Naive thymus-derived CD4-positive, alpha-beta T cell (primary cell): ENCODE measurements around the gene JAKMIP2. TPM values are rescaled to one million over a fixed set of nuclear protein-coding genes. Genes with fewer than 3 reads are reported as not detected.
"Not testable (repeated sequence)": the region's sequence is repeated elsewhere in the genome, so short reads cannot be mapped to it uniquely, and the experiment has no call there.

Experiments used
- ATAC-seq: fragments of 150-1000 bp; cut with Tn5 transposase; 2 replicates; pipeline ENCODE4 v1.10.0; 2021; ENCODE audit warnings: mild to moderate bottlenecking, moderate library complexity
- CTCF ChIA-PET: fragments of 350-600 bp; sonication (Branson Sonifier 250); formaldehyde crosslinking; loops from one replicate; lab custom pipeline; 2021; ENCODE audit warnings: antibody characterized with exemption; lab: Charles Lee
- POLR2A ChIA-PET: fragments of 350-600 bp; sonication (Branson Sonifier 250); formaldehyde crosslinking; loops from one replicate; lab custom pipeline; 2021; ENCODE audit warnings: antibody characterized with exemption, inconsistent platforms; lab: Charles Lee
- DNase-seq, 9 donors: peaks; one replicate each; pipeline versions ENCODE4 v3.0.0 to v3.0.0-alpha.2; 2020 to 2022; ENCODE audit warnings: mixed read lengths in 1 of 9
- H3K27ac ChIP-seq: one replicate; pipeline ENCODE4 v1.7.0; 2013; ENCODE audit warnings: mild to moderate bottlenecking, low read depth, low read length, moderate library complexity
- H3K27me3 ChIP-seq, 2 donors: one replicate each; pipeline ENCODE4 v1.7.0; 2013; ENCODE audit warnings: low read length in 2 of 2, mild to moderate bottlenecking in 2 of 2, moderate library complexity in 2 of 2; ENCODE audit not compliant: control insufficient read depth in 2 of 2, insufficient read depth in 2 of 2
- H3K36me3 ChIP-seq, 3 experiments: 1 replicate in 2 of 3; 2 replicates in 1 of 3; pipeline ENCODE4 v1.7.0; 2013; ENCODE audit warnings: low read length in 3 of 3, mild to moderate bottlenecking in 3 of 3, moderate library complexity in 1 of 3; ENCODE audit not compliant: insufficient read depth in 3 of 3, control insufficient read depth in 2 of 3
- H3K4me1 ChIP-seq, 2 donors: one replicate each; pipeline ENCODE4 v1.7.0; 2013; ENCODE audit warnings: low read length in 2 of 2, mild to moderate bottlenecking in 2 of 2, moderate library complexity in 1 of 2; ENCODE audit not compliant: control insufficient read depth in 2 of 2, insufficient read depth in 2 of 2
- H3K4me3 ChIP-seq: 2 replicates; pipeline ENCODE4 v1.7.0; 2013; ENCODE audit warnings: mild to moderate bottlenecking, low read length
- H3K9me3 ChIP-seq, 3 experiments: 1 replicate in 2 of 3; 2 replicates in 1 of 3; pipeline ENCODE4 v1.7.0; 2013; ENCODE audit warnings: low read length in 3 of 3; ENCODE audit not compliant: control insufficient read depth in 2 of 3
- H3K27ac Mint-ChIP-seq, 9 donors: one replicate each; pipeline ENCODE4 v1.8.0; 2020 to 2022; ENCODE audit warnings: mixed read lengths in 9 of 9, mild to moderate bottlenecking in 8 of 9, moderate library complexity in 5 of 9, inconsistent platforms in 2 of 9
- H3K27me3 Mint-ChIP-seq, 5 donors: one replicate each; pipeline ENCODE4 v1.8.0; 2021 to 2022; ENCODE audit warnings: mixed read lengths in 5 of 5, mild to moderate bottlenecking in 1 of 5
- H3K36me3 Mint-ChIP-seq, 5 donors: one replicate each; pipeline ENCODE4 v1.8.0; 2020 to 2022; ENCODE audit warnings: mixed read lengths in 5 of 5, mild to moderate bottlenecking in 3 of 5, inconsistent platforms in 1 of 5
- H3K4me1 Mint-ChIP-seq, 7 donors: one replicate each; pipeline ENCODE4 v1.8.0; 2020 to 2022; ENCODE audit warnings: mixed read lengths in 7 of 7, mild to moderate bottlenecking in 3 of 7, inconsistent platforms in 1 of 7
- H3K4me3 Mint-ChIP-seq, 10 donors: one replicate each; pipeline ENCODE4 v1.8.0; 2020 to 2022; ENCODE audit warnings: mild to moderate bottlenecking in 10 of 10, mixed read lengths in 10 of 10, moderate library complexity in 6 of 10, inconsistent platforms in 2 of 10
- H3K9me3 Mint-ChIP-seq, 11 donors: one replicate each; pipeline ENCODE4 v1.8.0; 2020 to 2022; ENCODE audit warnings: mixed read lengths in 11 of 11, mild to moderate bottlenecking in 4 of 11, inconsistent platforms in 1 of 11, moderate library complexity in 1 of 11
- intact Hi-C, 2 donors: fragments of 100-400 bp; cut with micrococcal nuclease; formaldehyde crosslinking; loops; one replicate each; pipeline ENCODE4 v1.15.1; 2023
- polyA plus RNA-seq, 2 donors: library from polyadenylated mRNA; unstranded; fragments of 300-500 nt; fragmentation: Illumina TruSeq; gene quantifications; one replicate each; pipeline ENCODE4 v1.2.3, GENCODE V29; 2021
- total RNA-seq, 6 experiments: library from RNA in 5 of 6; stranded (reverse) in 5 of 6; gene quantifications; 1 replicate in 5 of 6; 2 replicates in 1 of 6; pipeline ENCODE4 v1.2.3 and lab custom pipeline; 2021 to 2026

Gene JAKMIP2
- total and polyA plus RNA-seq, 7 experiments from 2014 or later = 0.16 to 4.5 (median 0.88) TPM

DNA sequence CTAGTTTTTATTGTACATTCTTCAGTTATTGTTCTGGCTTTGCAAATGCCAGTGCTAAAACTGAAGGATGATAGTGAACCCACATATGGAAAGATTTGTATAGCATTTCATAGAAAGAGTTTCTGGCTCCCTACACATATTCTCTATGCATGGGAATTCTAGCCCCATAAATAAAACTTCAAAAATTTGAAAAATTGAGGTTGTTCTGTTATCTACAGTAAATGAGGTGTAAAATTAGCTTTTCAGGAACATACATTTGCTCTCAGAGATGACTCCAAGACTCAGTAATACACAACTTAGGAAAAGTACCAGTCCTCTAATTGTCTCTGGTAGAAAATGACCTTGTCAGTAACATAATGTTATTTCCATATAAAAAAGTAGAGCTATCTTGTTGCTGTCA is 192.4 kb downstream of the JAKMIP2 start:
- Mint-ChIP-seq H3K27me3 (peaks cover 0 to 8% (median 0%) of the 10 kb centered on the region in 5 donors), H3K4me3 (no peak overlapping the region), H3K36me3 (peaks cover 0 to 4% (median 3%) of the 10 kb centered on the region in 5 donors), H3K27ac (no peak overlapping the region), H3K9me3 (peaks cover 0 to 5% (median 2%) of the 10 kb centered on the region in 11 donors), H3K4me1 (no peaks in the 10 kb centered on the region)
- Histone ChIP-seq H3K4me1 (no peaks in the 10 kb centered on the region), H3K4me3 (no peak overlapping the region), H3K27me3 (no peaks in the 10 kb centered on the region), H3K27ac (no peak overlapping the region), H3K36me3 (no peaks in the 10 kb centered on the region), H3K9me3 (no peaks in the 10 kb centered on the region)
- intact Hi-C loops = no loop called here
- DNase-seq (no peak), ATAC-seq (no peak)
- POLR2A ChIA-PET = no interaction called here
- CTCF ChIA-PET = no interaction called here

DNA sequence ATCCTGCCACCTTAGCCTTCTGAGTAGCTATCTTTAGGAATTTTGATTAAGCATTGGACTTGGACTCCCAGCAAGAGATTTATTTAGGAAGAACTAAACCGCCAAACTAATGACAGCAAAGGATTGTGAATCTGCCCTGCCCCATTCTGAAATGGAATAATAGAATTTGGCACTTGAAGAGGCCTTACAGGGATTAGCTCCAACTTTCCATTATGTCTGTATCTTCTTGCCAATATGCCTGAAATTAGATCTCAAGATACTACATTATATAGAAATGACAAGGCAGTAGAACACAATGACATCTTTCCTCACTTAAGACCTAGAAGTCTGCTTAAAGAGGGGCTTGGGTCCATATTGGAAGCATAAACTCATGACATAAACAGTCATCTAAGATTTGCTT is 195.7 kb downstream of the JAKMIP2 start:
- no peak for DNase-seq
- no peaks in the 10 kb centered on the region for H3K27me3 ChIP-seq
- CTCF ChIA-PET = no interaction called here
- H3K9me3 ChIP-seq = no peaks in the 10 kb centered on the region
- Mint-ChIP-seq H3K36me3 (no peaks in the 10 kb centered on the region), H3K27me3 (no peaks in the 10 kb centered on the region), H3K4me3 (peak overlapping the region in 1 of 10 donors; percentile 3), H3K4me1 (no peaks in the 10 kb centered on the region), H3K27ac (no peak overlapping the region), H3K9me3 (peaks cover 0 to 3% (median 0%) of the 10 kb centered on the region in 11 donors)
- H3K36me3 ChIP-seq = no peaks in the 10 kb centered on the region
- H3K4me1 ChIP-seq = no peaks in the 10 kb centered on the region
- no peak overlapping the region for H3K27ac ChIP-seq
- intact Hi-C loops = no loop called here
- POLR2A ChIA-PET = no interaction called here
- no peak overlapping the region for H3K4me3 ChIP-seq
- no peak for ATAC-seq

DNA sequence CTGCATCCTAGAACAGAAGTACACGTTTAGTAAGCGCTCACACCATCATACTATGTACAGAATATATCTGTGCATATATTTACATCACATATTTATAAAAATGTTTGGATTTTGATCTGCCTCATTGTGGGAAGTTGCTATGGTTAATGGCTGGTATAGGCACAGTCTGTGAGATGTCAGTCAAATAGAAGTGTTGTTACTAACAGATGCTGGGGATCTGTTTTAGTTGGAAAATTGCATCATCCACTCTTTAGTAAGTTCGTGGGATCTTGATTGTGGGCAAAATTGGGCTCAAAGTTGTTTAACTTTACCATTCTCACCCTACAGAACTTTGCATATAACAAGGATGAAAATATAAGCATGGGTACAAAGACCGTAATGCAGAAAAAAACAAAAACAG is 196.3 kb downstream of the JAKMIP2 start:
- Mint-ChIP-seq H3K36me3 (no peaks in the 10 kb centered on the region), H3K27ac (no peak overlapping the region), H3K4me1 (no peaks in the 10 kb centered on the region), H3K9me3 (peaks cover 0 to 5% (median 0%) of the 10 kb centered on the region in 11 donors), H3K27me3 (no peaks in the 10 kb centered on the region), H3K4me3 (no peak overlapping the region)
- no peaks in the 10 kb centered on the region for H3K36me3 ChIP-seq
- CTCF ChIA-PET = no interaction called here
- H3K27ac ChIP-seq = no peak overlapping the region
- ATAC-seq = no peak
- no peaks in the 10 kb centered on the region for H3K9me3 ChIP-seq
- POLR2A ChIA-PET = no interaction called here
- no peaks in the 10 kb centered on the region for H3K4me1 ChIP-seq
- H3K27me3 ChIP-seq = no peaks in the 10 kb centered on the region
- intact Hi-C loops = no loop called here
- H3K4me3 ChIP-seq = no peak overlapping the region
- DNase-seq = no peak

DNA sequence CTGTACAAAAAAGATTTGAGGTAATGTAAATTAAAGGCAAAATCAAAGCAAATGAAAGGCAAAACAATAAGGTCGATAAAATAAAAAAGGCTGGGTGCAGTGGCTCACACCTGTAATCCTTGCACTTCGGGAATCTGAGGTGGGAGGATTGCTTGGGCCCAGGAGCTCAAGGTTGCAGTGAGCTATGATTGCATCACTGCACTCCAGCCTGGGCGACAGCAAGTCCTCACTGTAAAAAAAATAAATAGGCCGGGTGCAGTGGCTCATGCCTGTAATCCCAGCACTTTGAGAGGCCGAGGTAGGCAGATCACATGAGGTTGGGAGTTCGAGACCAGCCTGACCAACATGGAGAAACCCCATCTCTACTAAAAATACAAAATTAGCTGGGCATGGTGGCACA is 200.3 kb downstream of the JAKMIP2 start:
- H3K36me3 ChIP-seq, H3K27me3 Mint-ChIP-seq, H3K4me1 Mint-ChIP-seq, DNase-seq, H3K27ac Mint-ChIP-seq, H3K27ac ChIP-seq, ATAC-seq, H3K4me3 Mint-ChIP-seq, H3K4me1 ChIP-seq, H3K9me3 ChIP-seq, POLR2A ChIA-PET, H3K4me3 ChIP-seq, CTCF ChIA-PET, intact Hi-C loops, H3K36me3 Mint-ChIP-seq, H3K27me3 ChIP-seq: not testable (repeated sequence)
- peaks cover 0 to 29% (median 6%) of the 10 kb centered on the region in 11 donors for H3K9me3 Mint-ChIP-seq

DNA sequence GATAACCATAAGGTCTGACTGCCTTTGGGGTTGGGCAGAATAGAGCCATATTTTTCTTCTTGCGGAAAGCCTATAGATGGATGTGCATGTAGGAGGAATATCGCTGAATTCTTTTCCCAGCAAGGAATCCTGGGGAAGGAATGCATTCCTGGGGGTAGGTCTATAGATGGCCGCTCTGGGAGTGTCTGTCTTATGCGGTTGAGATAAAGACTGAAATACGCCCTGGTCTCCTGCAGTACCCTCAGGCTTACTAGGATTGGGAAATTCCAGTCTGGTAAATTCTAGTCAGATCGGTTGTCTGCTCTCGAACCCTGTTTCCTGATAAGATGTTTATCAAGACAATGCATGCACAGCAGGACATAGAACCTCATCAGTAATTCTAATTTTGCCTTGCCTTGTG is 202.1 kb downstream of the JAKMIP2 start:
- intact Hi-C loops, ATAC-seq, H3K4me1 Mint-ChIP-seq, H3K27me3 Mint-ChIP-seq, POLR2A ChIA-PET, H3K27me3 ChIP-seq, H3K4me1 ChIP-seq, H3K4me3 ChIP-seq, H3K36me3 ChIP-seq, H3K4me3 Mint-ChIP-seq, DNase-seq, CTCF ChIA-PET, H3K36me3 Mint-ChIP-seq, H3K27ac Mint-ChIP-seq, H3K27ac ChIP-seq, H3K9me3 ChIP-seq: not testable (repeated sequence)
- H3K9me3 Mint-ChIP-seq = peaks cover 0 to 29% (median 6%) of the 10 kb centered on the region in 11 donors

DNA sequence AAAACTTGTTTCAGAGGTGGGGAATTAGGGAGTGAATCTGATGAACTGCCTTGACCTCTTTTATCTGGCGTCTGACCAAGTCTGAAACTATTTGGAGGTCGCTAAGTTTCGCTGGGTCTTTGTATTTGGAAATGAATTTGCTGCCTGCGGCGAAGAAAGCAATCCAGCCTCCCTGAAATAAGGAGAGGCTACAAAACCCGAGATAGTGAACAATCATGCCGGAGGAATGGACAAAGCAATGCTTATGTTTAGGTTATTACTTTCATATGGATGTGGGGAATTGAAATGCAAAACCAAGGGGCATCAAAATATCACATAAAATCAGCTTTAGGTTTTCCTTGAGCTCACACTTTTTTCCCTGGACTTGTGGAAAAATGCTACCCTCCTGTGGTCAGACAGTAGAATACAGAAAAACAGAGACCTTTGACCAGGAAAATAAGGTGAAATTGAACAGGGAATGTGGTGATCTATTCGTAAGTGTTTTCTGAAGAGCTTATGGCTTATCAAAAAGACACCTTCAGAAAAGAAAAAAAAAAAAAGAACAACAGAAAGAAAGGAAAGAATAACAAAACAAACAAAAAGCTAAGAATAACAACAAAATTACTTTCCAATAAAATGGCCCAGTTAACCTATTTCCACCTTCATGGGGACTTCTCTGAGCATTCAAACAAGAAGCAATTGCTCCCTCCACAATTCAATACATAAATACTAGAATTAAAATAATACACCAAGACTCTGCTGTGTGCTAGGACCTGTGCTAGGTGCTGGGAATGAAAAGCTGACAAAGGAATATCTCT is 204.1 kb downstream of the JAKMIP2 start:
- Mint-ChIP-seq H3K4me1 (no peaks in the 10 kb centered on the region), H3K36me3 (peaks cover 0 to 4% (median 0%) of the 10 kb centered on the region in 5 donors), H3K4me3 (no peak overlapping the region), H3K27ac (no peak overlapping the region), H3K27me3 (peaks cover 0 to 6% (median 5%) of the 10 kb centered on the region in 5 donors), H3K9me3 (peaks cover 0 to 29% (median 6%) of the 10 kb centered on the region in 11 donors)
- ChIA-PET POLR2A (no interaction called here), CTCF (interaction anchor here (0.5 kb wide), 1 partner anchor 1542 kb away, joined by 3 read pairs; no protein-coding TSS in a partner anchor)
- no peak for DNase-seq
- no peak for ATAC-seq
- no peaks in the 10 kb centered on the region for H3K9me3 ChIP-seq
- H3K27me3 ChIP-seq = no peaks in the 10 kb centered on the region
- H3K36me3 ChIP-seq = no peaks in the 10 kb centered on the region
- intact Hi-C loops = loop anchor here in 1 of 2 donors (5.0 kb wide), 2 partner anchors 126 to 356 kb away; no protein-coding TSS in a partner anchor
- no peak overlapping the region for H3K27ac ChIP-seq
- no peaks in the 10 kb centered on the region for H3K4me1 ChIP-seq
- no peak overlapping the region for H3K4me3 ChIP-seq
